CD4-positive, alpha-beta T cell treated with Interleukin-10 for 1 hour (primary cell): Measurements from ENCODE around the gene NACC2.
"Not testable (repeated sequence)": the region's sequence is repeated elsewhere in the genome, so short reads cannot be mapped to it uniquely, and the experiment has no call there.

Experiments
- DNase-seq: peaks from one replicate; pipeline ENCODE4 v3.0.0-alpha.2; 2020

Gene NACC2

GRCh38 chr9:135971111-135971766 is 123.8 kb downstream of the NACC2 start:
- no peak for DNase-seq

DNA sequence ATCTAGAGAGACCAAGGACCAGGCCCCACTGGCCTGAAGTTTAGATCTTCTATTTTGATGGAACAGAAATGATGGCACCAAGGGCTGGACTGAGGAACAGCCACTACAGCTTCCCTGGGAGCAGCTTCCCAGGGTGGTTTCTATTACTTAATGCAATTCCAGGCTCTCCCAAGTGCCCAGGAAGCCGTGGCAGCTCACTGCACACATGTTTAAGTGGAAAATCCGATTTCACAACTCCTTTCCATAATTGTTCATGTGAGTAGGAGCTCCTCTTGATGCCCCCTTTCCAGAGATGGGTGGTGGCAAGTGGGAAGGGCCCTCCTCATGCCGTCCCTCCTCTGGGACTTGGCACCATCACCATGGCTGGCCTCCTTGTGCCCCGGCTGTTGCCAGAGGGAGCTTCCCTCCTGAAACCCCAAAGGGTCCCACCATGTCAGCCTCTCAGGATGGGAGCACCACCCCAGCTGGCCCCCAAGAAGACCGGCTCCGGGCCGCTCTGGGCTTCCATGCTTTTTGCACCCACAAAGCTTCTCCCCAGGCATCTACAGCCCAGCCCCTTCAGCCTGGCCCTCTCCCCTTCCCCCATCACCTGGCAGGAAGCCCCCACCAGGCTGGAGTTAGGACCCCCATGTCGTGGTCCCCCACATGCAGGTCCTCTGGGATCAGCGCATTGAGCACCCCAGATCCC is 124.8 kb downstream of the NACC2 start:
- no peak for DNase-seq

DNA sequence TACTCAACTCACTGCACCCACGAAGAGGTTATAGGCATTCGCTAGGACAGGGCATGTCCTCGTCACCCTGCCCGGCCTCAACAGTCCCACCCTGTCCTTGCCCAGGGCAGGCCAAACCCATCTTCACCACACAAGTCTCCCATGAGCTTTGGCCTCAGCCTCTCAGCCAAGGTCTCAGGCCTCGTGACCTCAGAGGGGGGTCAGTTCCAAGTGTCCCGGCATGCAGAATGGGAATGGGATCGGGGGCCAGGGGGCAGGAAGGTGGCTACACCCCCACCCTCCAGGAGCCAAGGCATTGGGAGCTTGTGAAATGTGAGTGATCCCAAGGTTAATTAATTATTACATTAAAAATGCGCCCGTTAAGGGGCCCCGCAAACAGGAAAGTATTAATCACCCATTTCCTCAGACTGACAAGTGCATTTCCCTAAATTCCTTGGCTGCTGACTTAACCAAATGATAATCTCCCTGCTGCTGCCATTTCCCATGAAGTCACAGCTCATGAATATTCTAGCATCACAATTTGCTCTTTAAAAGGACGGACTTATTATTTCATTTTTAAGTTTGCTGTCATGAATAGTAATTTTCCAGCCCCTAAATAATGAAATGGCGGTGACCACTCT is 125.9 kb downstream of the NACC2 start:
- DNase-seq = no peak

- no peak for DNase-seq
These were observed 126.5 kb downstream of the NACC2 start for GRCh38 chr9:135968601-135969000.

- DNase-seq = no peak
These were observed 127.0 kb downstream of the NACC2 start for GRCh38 chr9:135968083-135968476.

DNA sequence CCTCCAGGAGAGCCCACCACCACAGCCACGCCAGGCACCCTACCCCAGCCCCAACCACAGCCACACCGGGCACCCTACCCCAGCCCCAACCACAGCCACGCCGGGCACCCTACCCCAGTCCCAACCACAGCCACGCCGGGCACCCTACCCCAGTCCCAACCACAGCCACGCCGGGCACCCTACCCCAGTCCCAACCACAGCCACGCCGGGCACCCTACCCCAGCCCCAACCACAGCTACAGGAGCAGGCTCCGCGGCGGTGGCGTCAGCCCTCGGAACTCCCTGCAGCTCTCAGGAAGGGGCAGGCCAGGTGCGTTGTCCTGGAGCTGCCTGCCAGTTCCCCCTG is 128.2 kb downstream of the NACC2 start:
- not testable (repeated sequence) for DNase-seq

- no peak for DNase-seq
These were observed 129.8 kb downstream of the NACC2 start for GRCh38 chr9:135965124-135965756.

- DNase-seq = no peak
These were observed 131.2 kb downstream of the NACC2 start for GRCh38 chr9:135963938-135964337.

DNA sequence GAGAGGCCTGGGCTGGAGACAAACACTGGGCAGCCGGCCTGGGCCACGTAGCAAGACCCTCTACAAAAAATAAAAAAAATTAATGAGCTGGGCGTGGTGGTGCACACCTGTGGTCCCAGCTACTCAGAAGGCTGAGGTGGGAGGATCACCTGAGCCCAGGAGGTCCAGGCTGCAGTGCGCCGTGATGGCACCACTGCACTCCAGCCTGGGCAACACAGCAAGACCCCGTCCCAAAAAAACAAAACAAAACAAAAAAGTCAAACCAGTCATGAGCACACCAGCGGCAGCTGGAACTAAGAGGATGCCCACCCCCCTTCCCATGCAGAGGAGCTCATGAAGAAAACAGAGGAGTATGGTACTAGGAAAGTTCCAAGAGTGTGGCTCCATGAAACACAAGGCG is 131.8 kb downstream of the NACC2 start:
- DNase-seq = no peak

- no peak for DNase-seq
These were observed 132.3 kb downstream of the NACC2 start for GRCh38 chr9:135962696-135963307.

- no peak for DNase-seq
These were observed 133.0 kb downstream of the NACC2 start for GRCh38 chr9:135961811-135962695.

GRCh38 chr9:135961277-135961715 is 133.8 kb downstream of the NACC2 start, which contains the start of gene UBAC1:
UBAC1 (minus strand) TSS chr9:135961373; CDS start chr9:135961162, 211 bp downstream.
- peak; percentile 96 for DNase-seq

GRCh38 chr9:135960411-135961276 is 134.4 kb downstream of the NACC2 start:
- DNase-seq = peak; percentile 10

DNA sequence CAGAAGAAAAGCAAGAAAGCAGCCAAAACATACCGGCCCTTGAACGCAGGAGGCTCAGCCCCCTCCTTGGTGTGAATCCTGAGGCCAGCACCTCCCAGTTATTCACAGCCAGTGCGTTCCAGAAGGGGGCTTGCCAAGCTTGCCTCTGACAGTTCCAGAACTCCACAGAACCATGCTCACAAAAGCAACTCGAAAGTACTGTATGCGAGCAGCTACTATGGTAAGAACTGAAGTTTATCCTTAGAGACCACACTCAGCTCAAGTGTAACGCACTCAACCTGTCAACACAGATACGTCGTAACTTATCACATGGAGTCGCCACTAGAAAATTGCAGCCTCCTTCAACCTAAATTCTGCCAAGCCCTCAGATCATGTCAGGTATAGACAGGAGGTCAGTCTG is 135.3 kb downstream of the NACC2 start:
- no peak for DNase-seq

DNA sequence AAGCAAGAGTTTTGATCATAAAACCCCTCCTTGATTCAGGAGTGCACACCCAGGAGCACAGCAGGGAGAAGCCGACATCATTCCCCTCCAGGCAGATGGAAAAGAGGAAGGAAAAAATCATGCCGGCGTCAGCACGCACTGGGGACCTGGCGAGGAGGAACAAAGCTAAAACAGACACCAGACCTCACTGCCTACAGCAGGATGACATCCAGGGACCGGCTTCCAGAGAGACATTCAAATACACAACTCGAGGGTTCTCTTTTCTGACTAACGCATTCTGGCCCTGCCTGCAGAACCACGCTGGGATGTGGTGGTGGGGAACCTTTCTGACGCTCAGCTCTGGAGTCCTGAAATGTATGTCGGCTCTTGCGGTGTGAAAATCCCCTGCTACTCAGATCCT is 136.6 kb downstream of the NACC2 start:
- DNase-seq = no peak

- no peak for DNase-seq
These were observed 137.7 kb downstream of the NACC2 start for GRCh38 chr9:135957431-135957830.

GRCh38 chr9:135956802-135957174 is 138.3 kb downstream of the NACC2 start:
- DNase-seq = no peak
